Mucosa of rectum (tissue), 2 donors: ENCODE data around the gene ESPNL.

ENCODE experiments used
- H3K27ac ChIP-seq, 2 donors: one replicate each; pipeline ENCODE4 v1.7.0; 2013; ENCODE audit warnings: inconsistent platforms in 2 of 2, low read depth in 2 of 2, low read length in 2 of 2
- H3K27me3 ChIP-seq, 2 donors: one replicate each; pipeline ENCODE4 v1.7.0; 2013; ENCODE audit warnings: low read length in 2 of 2; ENCODE audit not compliant: control insufficient read depth in 2 of 2, insufficient read depth in 2 of 2
- H3K36me3 ChIP-seq, 2 donors: one replicate each; pipeline ENCODE4 v1.7.0; 2013; ENCODE audit warnings: low read length in 2 of 2; ENCODE audit not compliant: control insufficient read depth in 2 of 2, insufficient read depth in 2 of 2
- H3K4me1 ChIP-seq, 2 donors: one replicate each; pipeline ENCODE4 v1.7.0; 2013; ENCODE audit warnings: low read length in 2 of 2, mild to moderate bottlenecking in 1 of 2; ENCODE audit not compliant: control insufficient read depth in 2 of 2, insufficient read depth in 2 of 2
- H3K4me3 ChIP-seq, 2 donors: one replicate each; pipeline ENCODE4 v1.7.0; 2013; ENCODE audit warnings: low read length in 2 of 2
- H3K9ac ChIP-seq, 2 donors: one replicate each; pipeline ENCODE4 v1.7.0; 2013; ENCODE audit warnings: low read length in 2 of 2, low read depth in 1 of 2, mild to moderate bottlenecking in 1 of 2
- H3K9me3 ChIP-seq, 2 donors: one replicate each; pipeline ENCODE4 v1.7.0; 2013; ENCODE audit warnings: low read length in 2 of 2; ENCODE audit not compliant: control insufficient read depth in 2 of 2
- donor health status: healthy.
- donor health status: Normal muscosa, but diverticular disease.

Gene ESPNL

DNA sequence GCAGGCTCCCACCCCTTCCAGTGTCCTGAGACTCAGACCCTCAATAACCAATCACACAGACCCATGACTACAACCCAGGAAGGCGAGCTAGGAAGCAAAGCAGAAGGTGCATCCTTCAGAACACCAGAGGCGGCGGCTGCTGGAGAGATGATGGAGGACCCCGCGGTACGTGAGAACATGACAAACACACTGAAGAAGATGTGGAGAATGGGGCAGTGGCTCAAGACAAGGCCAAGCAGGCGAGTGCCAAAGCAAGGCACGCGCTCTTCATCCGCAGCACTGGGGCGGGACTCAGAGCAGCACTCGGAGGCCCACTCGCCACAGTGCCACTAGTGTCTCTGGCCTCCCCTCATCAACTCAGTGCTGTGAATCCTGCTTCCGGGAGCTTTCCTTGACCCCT is 72.3 kb downstream of the ESPNL start:
- no peak overlapping the region for H3K27ac ChIP-seq
- peaks cover 50 to 54% of the 10 kb centered on the region in 2 donors for H3K36me3 ChIP-seq
- H3K27me3 ChIP-seq = no peaks in the 10 kb centered on the region
- no peak overlapping the region for H3K4me3 ChIP-seq
- H3K9ac ChIP-seq = no peak overlapping the region
- no peaks in the 10 kb centered on the region for H3K9me3 ChIP-seq
- peaks cover 0 to 7% of the 10 kb centered on the region in 2 donors for H3K4me1 ChIP-seq

DNA sequence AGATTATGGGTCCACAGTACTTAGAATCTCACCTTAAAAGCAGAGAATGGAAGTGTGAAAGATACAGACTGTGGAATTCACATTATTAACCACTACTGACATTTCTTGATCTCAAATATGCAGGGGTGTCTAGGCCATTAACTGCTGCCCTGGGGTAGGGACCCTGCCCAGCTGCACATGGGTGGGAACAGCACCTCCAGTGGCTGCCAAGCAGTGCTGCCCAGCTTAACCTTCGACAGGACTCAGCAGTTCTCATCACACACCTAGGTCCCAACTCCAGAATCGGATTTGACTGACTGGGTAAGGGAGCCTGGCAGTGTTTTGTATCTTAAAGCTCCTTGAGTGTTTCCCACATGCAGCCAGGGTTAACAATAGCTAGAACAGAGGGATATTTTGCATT is 73.6 kb downstream of the ESPNL start:
- peaks cover 0 to 7% of the 10 kb centered on the region in 2 donors for H3K4me1 ChIP-seq
- no peak overlapping the region for H3K4me3 ChIP-seq
- no peaks in the 10 kb centered on the region for H3K9me3 ChIP-seq
- H3K27me3 ChIP-seq = no peaks in the 10 kb centered on the region
- no peak overlapping the region for H3K27ac ChIP-seq
- no peak overlapping the region for H3K9ac ChIP-seq
- H3K36me3 ChIP-seq = peaks cover 51 to 64% of the 10 kb centered on the region in 2 donors

DNA sequence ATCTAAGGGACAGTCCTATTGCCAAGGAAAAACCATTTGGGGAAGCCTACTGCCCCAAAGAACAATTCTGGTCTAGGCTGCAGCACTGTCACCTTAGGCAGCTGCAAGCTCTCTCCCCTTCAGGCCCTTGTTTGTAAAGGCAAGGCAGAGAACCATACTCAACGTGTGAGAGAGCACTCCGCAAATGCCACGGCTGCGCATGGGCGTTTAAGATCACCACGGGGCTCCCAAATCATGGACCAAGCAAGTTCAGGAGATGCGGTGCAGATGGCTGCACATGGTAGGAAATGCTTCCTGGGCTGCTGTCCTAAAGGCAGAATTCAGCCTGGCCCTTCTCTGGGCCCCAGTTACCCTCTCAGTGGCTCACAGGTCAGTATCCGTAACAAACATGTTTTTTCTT is 74.2 kb downstream of the ESPNL start:
- Histone ChIP-seq H3K27me3 (no peaks in the 10 kb centered on the region), H3K4me3 (no peak overlapping the region), H3K27ac (peak overlapping the region; percentile 13 to 69), H3K9ac (no peak overlapping the region), H3K9me3 (no peaks in the 10 kb centered on the region), H3K36me3 (peaks cover 52 to 63% of the 10 kb centered on the region in 2 donors), H3K4me1 (peaks cover 0 to 7% of the 10 kb centered on the region in 2 donors)

DNA sequence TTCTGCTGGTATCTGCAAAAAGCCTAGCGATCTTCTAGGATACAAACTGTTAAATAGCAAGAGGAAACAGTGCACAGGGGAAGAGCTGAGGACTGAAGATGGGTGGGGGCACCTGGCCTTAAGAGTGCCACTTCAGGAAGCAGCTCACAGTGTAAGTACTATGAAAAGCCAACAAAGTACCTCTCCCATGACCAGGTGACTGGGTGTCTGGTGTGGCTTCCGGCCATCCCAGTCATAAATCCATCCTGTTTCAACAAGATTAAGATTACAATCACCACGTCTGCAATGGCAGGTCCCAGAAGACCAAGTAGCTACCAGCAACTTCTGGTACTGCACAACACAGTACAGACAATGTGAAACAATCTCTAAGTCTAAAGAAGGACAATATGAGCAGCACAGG is 74.6 kb downstream of the ESPNL start:
- Histone ChIP-seq H3K27me3 (no peaks in the 10 kb centered on the region), H3K9ac (no peak overlapping the region), H3K4me1 (peaks cover 0 to 7% of the 10 kb centered on the region in 2 donors), H3K36me3 (peaks cover 54 to 65% of the 10 kb centered on the region in 2 donors), H3K27ac (peak overlapping the region; percentile 13 to 69), H3K4me3 (no peak overlapping the region), H3K9me3 (no peaks in the 10 kb centered on the region)

DNA sequence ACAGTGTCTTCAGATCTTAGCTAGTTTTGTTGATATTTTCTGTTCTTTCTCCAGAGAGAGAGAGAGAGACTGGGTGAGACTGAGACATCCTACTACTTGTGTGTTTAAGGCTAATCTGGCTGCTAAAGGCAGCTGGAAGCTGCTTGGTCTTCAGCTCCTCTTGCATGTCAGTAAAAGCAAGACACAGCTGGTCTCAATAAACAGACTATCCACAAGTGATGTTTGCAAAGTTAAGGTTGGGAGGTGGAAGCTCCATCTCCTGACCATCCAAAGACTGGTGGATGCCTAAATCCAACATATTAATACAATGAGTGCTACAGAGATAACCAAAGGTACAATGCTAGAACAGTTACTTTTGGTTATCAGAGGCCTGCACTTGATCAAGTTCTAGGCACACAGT is 76.5 kb downstream of the ESPNL start:
- no peaks in the 10 kb centered on the region for H3K27me3 ChIP-seq
- H3K27ac ChIP-seq = no peak overlapping the region
- H3K9ac ChIP-seq = no peak overlapping the region
- peaks cover 0 to 7% of the 10 kb centered on the region in 2 donors for H3K4me1 ChIP-seq
- H3K9me3 ChIP-seq = no peaks in the 10 kb centered on the region
- peaks cover 55 to 72% of the 10 kb centered on the region in 2 donors for H3K36me3 ChIP-seq
- H3K4me3 ChIP-seq = no peak overlapping the region

DNA sequence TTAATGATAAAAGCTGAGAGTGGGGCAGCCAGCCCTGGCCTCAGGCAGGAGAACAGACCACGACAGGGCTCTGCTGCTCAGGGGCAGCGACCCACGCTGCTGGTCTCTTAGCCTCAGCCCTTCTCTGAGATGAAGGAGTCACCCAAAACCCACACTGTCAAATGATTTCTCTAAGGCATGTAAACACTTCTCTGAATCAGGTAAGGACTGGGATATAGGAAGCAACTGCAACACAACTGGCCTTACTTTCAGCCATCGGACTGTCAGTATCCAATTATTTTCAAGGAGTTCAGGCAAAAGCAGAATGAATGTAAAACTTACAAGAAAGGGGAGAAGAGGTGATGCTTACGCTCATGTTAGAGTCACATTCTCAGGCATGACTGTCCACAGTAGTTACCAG is 80.4 kb downstream of the ESPNL start:
- no peaks in the 10 kb centered on the region for H3K27me3 ChIP-seq
- H3K36me3 ChIP-seq = peaks cover 68 to 81% of the 10 kb centered on the region in 2 donors
- H3K27ac ChIP-seq = no peak overlapping the region
- H3K9ac ChIP-seq = no peak overlapping the region
- H3K4me1 ChIP-seq = no peaks in the 10 kb centered on the region
- no peaks in the 10 kb centered on the region for H3K9me3 ChIP-seq
- no peak overlapping the region for H3K4me3 ChIP-seq

DNA sequence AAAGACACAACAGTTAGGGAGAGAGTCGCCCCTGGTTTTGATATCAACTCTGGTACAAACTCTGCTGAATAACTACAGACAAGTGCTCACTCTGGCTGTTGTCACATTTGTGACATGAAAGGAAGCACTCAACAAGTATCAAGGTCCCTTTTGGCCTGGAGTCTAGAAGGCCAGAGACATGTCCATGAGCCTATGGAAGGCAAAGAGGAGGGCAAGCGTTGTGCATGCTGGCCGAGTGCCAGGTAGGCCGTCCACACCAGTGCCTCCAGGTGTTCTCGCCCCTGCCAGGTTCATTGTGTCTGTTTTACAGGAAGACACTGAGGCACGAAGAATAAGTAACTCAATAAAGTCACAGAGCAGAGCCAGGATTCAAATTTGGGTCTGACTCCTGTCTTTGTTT is 82.2 kb downstream of the ESPNL start:
- Histone ChIP-seq H3K4me1 (no peaks in the 10 kb centered on the region), H3K27ac (no peak overlapping the region), H3K9me3 (no peaks in the 10 kb centered on the region), H3K4me3 (no peak overlapping the region), H3K27me3 (no peaks in the 10 kb centered on the region), H3K36me3 (peaks cover 78 to 83% of the 10 kb centered on the region in 2 donors), H3K9ac (no peak overlapping the region)
